HG03108 (cell line): ENCODE data around the gene SP110.
"Not testable (repeated sequence)": the region's sequence is repeated elsewhere in the genome, so short reads cannot be mapped to it uniquely, and the experiment has no call there.

Source experiments
- ATAC-seq: cut with Tn5 transposase; IDR thresholded peaks from one replicate; pipeline ENCODE4 v1.9.1; 2021; ENCODE audit warnings: moderate library complexity; ENCODE audit not compliant: unreplicated experiment

SP110 gene

GRCh38 chr2:230219419-230220331, at the start of gene SP110:
TSS of gene SP110 (minus strand) at chr2:230219984. CDS start at chr2:230216927, 3,057 bp downstream.
- peak; percentile 82 for ATAC-seq

GRCh38 chr2:230268606-230269243, 48.9 kb upstream of the SP110 start:
- ATAC-seq = peak; percentile 64

GRCh38 chr2:230267556-230267955, 47.8 kb upstream of the SP110 start:
- peak; percentile 59 for ATAC-seq

GRCh38 chr2:230267059-230267458, 47.3 kb upstream of the SP110 start:
- no peak for ATAC-seq

GRCh38 chr2:230266638-230267037, 46.9 kb upstream of the SP110 start:
- ATAC-seq = no peak

- not testable (repeated sequence) for ATAC-seq
These were observed 45.2 kb upstream of the SP110 start for GRCh38 chr2:230264945-230265344.

- ATAC-seq = no peak
These were observed 42.5 kb upstream of the SP110 start for GRCh38 chr2:230262246-230262645.

- ATAC-seq = no peak
These were observed 38.7 kb upstream of the SP110 start for GRCh38 chr2:230258483-230258882.

- no peak for ATAC-seq
These were observed 37.0 kb upstream of the SP110 start for GRCh38 chr2:230256733-230257332.

- no peak for ATAC-seq
These were observed 34.5 kb upstream of the SP110 start for GRCh38 chr2:230254152-230254881.

- no peak for ATAC-seq
These were observed 30.4 kb upstream of the SP110 start for GRCh38 chr2:230250231-230250630.

GRCh38 chr2:230246206-230246605, 26.4 kb upstream of the SP110 start:
- ATAC-seq = no peak

GRCh38 chr2:230244211-230244610, 24.4 kb upstream of the SP110 start:
- ATAC-seq = no peak

GRCh38 chr2:230234845-230235244, 15.1 kb upstream of the SP110 start:
- no peak for ATAC-seq

GRCh38 chr2:230234122-230234722, 14.4 kb upstream of the SP110 start:
- ATAC-seq = no peak

- no peak for ATAC-seq
These were observed 11.5 kb upstream of the SP110 start for GRCh38 chr2:230231251-230231650.

GRCh38 chr2:230230496-230231200, 10.9 kb upstream of the SP110 start:
- no peak for ATAC-seq

- ATAC-seq = no peak
These were observed 10.3 kb upstream of the SP110 start for GRCh38 chr2:230230087-230230486.

GRCh38 chr2:230227216-230227615, 7.4 kb upstream of the SP110 start:
- no peak for ATAC-seq

GRCh38 chr2:230226051-230226551, 6.3 kb upstream of the SP110 start:
- ATAC-seq = peak; percentile 66
